Hepatocyte (in vitro differentiated cells): ENCODE measurements around the gene PRAMEF2.
"Not testable (repeated sequence)": the region's sequence is repeated elsewhere in the genome, so short reads cannot be mapped to it uniquely, and the experiment has no call there.

Source experiments
- CTCF ChIP-seq: fragments of 200-600 bp; sonication (generic); IDR thresholded peaks from 2 replicates; pipeline ENCODE4 v1.5.1; 2016; ENCODE audit warnings: antibody characterized with exemption, mild to moderate bottlenecking; ENCODE audit not compliant: poor library complexity
- EZH2 ChIP-seq: fragments of 200-600 bp; sonication (generic); IDR thresholded peaks from 2 replicates; pipeline ENCODE4 v1.6.1; 2016; ENCODE audit warnings: antibody characterized with exemption, mild to moderate bottlenecking, borderline replicate concordance
- EZH2phosphoT487 ChIP-seq: fragments of 200-600 bp; sonication (generic); IDR thresholded peaks from one replicate; pipeline ENCODE4 v1.6.1; 2018; ENCODE audit warnings: antibody characterized with exemption, mild to moderate bottlenecking, low read depth, moderate library complexity; ENCODE audit not compliant: unreplicated experiment, severe bottlenecking

- not testable (repeated sequence) for TF ChIP-seq CTCF, EZH2, EZH2phosphoT487
Measured at GRCh38 chr1:12878453-12878852, 21.6 kb downstream of the PRAMEF2 start.
